Measurements from ENCODE around the gene PTPRT. TPM values are rescaled to one million over a fixed set of nuclear protein-coding genes. Genes with fewer than 3 reads are reported as not detected.
A peak's percentile ranks its signal among the peaks of the same experiment; 100 is the strongest.

The PTPRT gene
- total RNA-seq, 1 experiment from 2014 or later: not detected

- Mint-ChIP-seq H3K4me1 (ENCODE audit: low read depth, unreplicated experiment) (peaks cover 30% of the 10 kb centered on the region), H3K27ac (ENCODE audit: unreplicated experiment) (no peak overlapping the region), H3K36me3 (ENCODE audit: insufficient read depth, unreplicated experiment) (no peaks in the 10 kb centered on the region), H3K9me3 (ENCODE audit: low read depth, unreplicated experiment) (peaks cover 4% of the 10 kb centered on the region), H3K4me3 (ENCODE audit: low read depth, unreplicated experiment) (no peak overlapping the region), H3K27me3 (ENCODE audit: unreplicated experiment) (no peaks in the 10 kb centered on the region)
- CTCF ChIA-PET: interaction anchor here (0.7 kb wide), 1 partner anchor 101 kb away, joined by 3 read pairs; no protein-coding TSS in a partner anchor
- no peak for DNase-seq
- TF ChIP-seq CTCF (IDR thresholded peaks at IDR 0.05; ENCODE audit: unreplicated experiment): no peak
- BruUV-seq (replicated peaks): no TSS peak
- intact Hi-C loops (cut with micrococcal nuclease; ENCODE audit: unreplicated experiment): no loop called here
Measured at GRCh38 chr20:42954951-42955350, 234.8 kb downstream of the PTPRT start.

DNA sequence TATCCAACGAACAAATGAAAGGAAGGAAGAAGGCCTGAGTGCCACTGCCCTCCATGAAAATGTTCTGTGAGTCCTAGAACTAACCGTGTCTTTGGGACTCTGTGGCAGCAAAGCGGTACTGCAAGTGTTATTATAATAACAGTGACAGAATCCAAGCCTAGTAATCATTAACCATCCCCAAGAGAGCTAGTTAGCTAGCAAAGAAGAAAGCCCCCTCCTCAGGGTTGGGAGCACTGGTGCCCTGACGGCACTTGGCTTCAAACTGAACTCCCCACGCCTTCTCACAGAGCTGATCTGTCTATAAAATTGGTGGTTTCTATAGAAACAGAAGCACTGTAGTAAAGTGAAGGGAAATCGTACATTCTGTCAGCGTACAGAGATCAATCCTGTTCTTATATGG is 239.8 kb downstream of the PTPRT start:
- intact Hi-C loops (cut with micrococcal nuclease; ENCODE audit: unreplicated experiment): no loop called here
- H3K9me3 Mint-ChIP-seq (ENCODE audit: low read depth, unreplicated experiment): peaks cover 2% of the 10 kb centered on the region
- CTCF ChIA-PET: interaction anchor here (0.6 kb wide), 3 partner anchors 25 to 934 kb away, joined by 3 to 5 read pairs (median 5); no protein-coding TSS in a partner anchor
- BruUV-seq (replicated peaks): no TSS peak
- H3K4me3 Mint-ChIP-seq (ENCODE audit: low read depth, unreplicated experiment): no peak overlapping the region
- no peaks in the 10 kb centered on the region for H3K4me1 Mint-ChIP-seq (ENCODE audit: low read depth, unreplicated experiment)
- no peaks in the 10 kb centered on the region for H3K36me3 Mint-ChIP-seq (ENCODE audit: insufficient read depth, unreplicated experiment)
- peak; percentile 27 for DNase-seq
- H3K27ac Mint-ChIP-seq (ENCODE audit: unreplicated experiment): no peak overlapping the region
- no peaks in the 10 kb centered on the region for H3K27me3 Mint-ChIP-seq (ENCODE audit: unreplicated experiment)
- peak; percentile 45 for TF ChIP-seq CTCF (IDR thresholded peaks at IDR 0.05; ENCODE audit: unreplicated experiment)

DNA sequence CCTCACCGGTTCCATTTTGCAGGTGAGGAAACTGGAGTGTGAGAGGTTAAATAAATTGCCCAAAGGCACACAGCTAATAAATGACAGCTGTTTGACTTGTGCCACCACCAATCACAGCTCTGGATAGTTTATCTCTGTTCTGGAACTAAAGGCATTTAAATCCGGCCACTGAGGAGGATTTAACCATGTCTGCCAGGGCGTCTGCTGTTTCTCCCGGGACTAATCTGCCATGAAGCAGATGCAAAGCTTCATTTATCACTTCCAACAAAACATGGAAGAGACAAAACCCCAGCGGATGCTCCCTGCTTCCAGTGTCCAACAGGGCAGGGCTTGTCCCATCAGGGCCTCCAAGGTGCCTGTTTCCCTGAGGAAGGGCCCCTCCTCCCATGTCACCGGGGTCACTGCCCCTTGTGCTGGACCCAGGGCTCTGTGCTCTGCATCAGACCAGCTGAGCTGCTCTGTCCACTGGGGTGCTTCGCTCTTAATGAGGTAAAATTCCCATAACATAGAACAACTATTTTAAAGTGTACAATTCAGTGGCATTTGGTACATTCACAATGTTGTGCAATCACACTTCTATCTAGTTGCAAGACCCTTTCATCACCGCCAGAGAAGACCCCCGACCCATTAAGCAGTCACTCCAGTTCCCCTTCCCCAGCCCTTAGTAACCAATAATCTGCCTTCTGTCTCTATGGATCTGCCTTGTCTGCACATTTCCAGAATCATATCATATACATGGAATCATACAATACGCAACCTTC is 244.3 kb downstream of the PTPRT start:
- no peak overlapping the region for H3K4me3 Mint-ChIP-seq (ENCODE audit: low read depth, unreplicated experiment)

GRCh38 chr20:42941629-42942028 is 248.1 kb downstream of the PTPRT start:
- TF ChIP-seq CTCF (IDR thresholded peaks at IDR 0.05; ENCODE audit: unreplicated experiment): no peak
- intact Hi-C loops (cut with micrococcal nuclease; ENCODE audit: unreplicated experiment): no loop called here
- H3K4me3 Mint-ChIP-seq (ENCODE audit: low read depth, unreplicated experiment): no peak overlapping the region
- H3K9me3 Mint-ChIP-seq (ENCODE audit: low read depth, unreplicated experiment): peaks cover 2% of the 10 kb centered on the region
- CTCF ChIA-PET: interaction anchor here (0.7 kb wide), 1 partner anchor 810 kb away, joined by 3 read pairs; no protein-coding TSS in a partner anchor
- no peaks in the 10 kb centered on the region for H3K27me3 Mint-ChIP-seq (ENCODE audit: unreplicated experiment)
- H3K4me1 Mint-ChIP-seq (ENCODE audit: low read depth, unreplicated experiment): peaks cover 18% of the 10 kb centered on the region
- DNase-seq: no peak
- no TSS peak for BruUV-seq (replicated peaks)
- H3K36me3 Mint-ChIP-seq (ENCODE audit: insufficient read depth, unreplicated experiment): no peaks in the 10 kb centered on the region
- H3K27ac Mint-ChIP-seq (ENCODE audit: unreplicated experiment): no peak overlapping the region

More for the DNA sequence above, 244.3 kb downstream of the PTPRT start:
- BruUV-seq (replicated peaks): no TSS peak
- Mint-ChIP-seq H3K9me3 (ENCODE audit: low read depth, unreplicated experiment) (peaks cover 2% of the 10 kb centered on the region), H3K27me3 (ENCODE audit: unreplicated experiment) (no peaks in the 10 kb centered on the region), H3K36me3 (ENCODE audit: insufficient read depth, unreplicated experiment) (no peaks in the 10 kb centered on the region), H3K27ac (ENCODE audit: unreplicated experiment) (no peak overlapping the region), H3K4me1 (ENCODE audit: low read depth, unreplicated experiment) (no peaks in the 10 kb centered on the region)
- intact Hi-C loops (cut with micrococcal nuclease; ENCODE audit: unreplicated experiment): no loop called here
- CTCF ChIA-PET: no interaction called here
- DNase-seq: no peak
- TF ChIP-seq CTCF (IDR thresholded peaks at IDR 0.05; ENCODE audit: unreplicated experiment): no peak
